GM18526 (cell line): ENCODE measurements around the gene KAZN.

Experiments used
- POLR2A ChIP-seq: IDR thresholded peaks from 3 replicates; pipeline ENCODE4 v1.6.1; 2011; ENCODE audit not compliant: insufficient read length; ENCODE audit errors: extremely low read depth

Gene KAZN

GRCh38 chr1:14724246-14724645 lies 125.8 kb downstream of the KAZN start:
- TF ChIP-seq POLR2A = no peak

GRCh38 chr1:14724678-14725077 lies 126.2 kb downstream of the KAZN start:
- TF ChIP-seq POLR2A = no peak

- no peak for TF ChIP-seq POLR2A
These were observed 126.8 kb downstream of the KAZN start for GRCh38 chr1:14725238-14725637.

GRCh38 chr1:14725695-14726094 lies 127.2 kb downstream of the KAZN start:
- no peak for TF ChIP-seq POLR2A

GRCh38 chr1:14726606-14727005 lies 128.1 kb downstream of the KAZN start:
- TF ChIP-seq POLR2A = no peak

GRCh38 chr1:14728516-14728915 lies 130.0 kb downstream of the KAZN start:
- TF ChIP-seq POLR2A = no peak

- no peak for TF ChIP-seq POLR2A
These were observed 134.2 kb downstream of the KAZN start for GRCh38 chr1:14732728-14733047.

- TF ChIP-seq POLR2A = no peak
These were observed 134.7 kb downstream of the KAZN start for GRCh38 chr1:14733048-14733778.

GRCh38 chr1:14733779-14734140 lies 135.3 kb downstream of the KAZN start:
- no peak for TF ChIP-seq POLR2A

- no peak for TF ChIP-seq POLR2A
These were observed 137.4 kb downstream of the KAZN start for GRCh38 chr1:14735841-14736240.

GRCh38 chr1:14737561-14738094 lies 139.1 kb downstream of the KAZN start:
- no peak for TF ChIP-seq POLR2A

GRCh38 chr1:14738235-14738634 lies 139.8 kb downstream of the KAZN start:
- TF ChIP-seq POLR2A = no peak

- no peak for TF ChIP-seq POLR2A
These were observed 140.2 kb downstream of the KAZN start for GRCh38 chr1:14738647-14739046.

- TF ChIP-seq POLR2A = no peak
These were observed 140.8 kb downstream of the KAZN start for GRCh38 chr1:14739082-14739832.

GRCh38 chr1:14740016-14740415 lies 141.5 kb downstream of the KAZN start:
- no peak for TF ChIP-seq POLR2A

GRCh38 chr1:14741082-14741481 lies 142.6 kb downstream of the KAZN start:
- TF ChIP-seq POLR2A = no peak
